Endothelial cell of umbilical vein (primary cell): ENCODE measurements around the gene GOLGA6B.
"Not testable (repeated sequence)": the region's sequence is repeated elsewhere in the genome, so short reads cannot be mapped to it uniquely, and the experiment has no call there.

Source experiments
- EZH2 ChIP-seq: IDR thresholded peaks from 2 replicates; pipeline ENCODE4 v1.6.1; 2012; ENCODE audit warnings: borderline replicate concordance, low read depth, mild to moderate bottlenecking, moderate library complexity, low read length, inconsistent platforms; ENCODE audit not compliant: severe bottlenecking
- MAX ChIP-seq: IDR thresholded peaks from 2 replicates; pipeline ENCODE4 v1.6.1; 2011; ENCODE audit not compliant: insufficient read depth, insufficient read length
- MYC ChIP-seq: IDR thresholded peaks from one replicate; pipeline ENCODE4 v1.6.1; 2011; ENCODE audit warnings: mild to moderate bottlenecking, low read depth, low read length
- POLR2AphosphoS5 ChIP-seq: IDR thresholded peaks from 2 replicates; pipeline ENCODE4 v1.6.1; 2012; ENCODE audit warnings: low read depth, mild to moderate bottlenecking, control low read depth, low read length, moderate library complexity; ENCODE audit not compliant: insufficient read depth
- TF ChIP-seq, protein P1 (sequence below), 2 donors: IDR thresholded peaks; 1 replicate in 1 of 2; 2 replicates in 1 of 2; pipeline ENCODE4 v1.5.1; 2011; ENCODE audit warnings: low read length in 2 of 2, mild to moderate bottlenecking in 2 of 2, moderate library complexity in 2 of 2, control low read depth in 1 of 2, inconsistent platforms in 1 of 2, low read depth in 1 of 2; ENCODE audit not compliant: insufficient read depth in 1 of 2; ENCODE audit errors: extremely low read depth in 1 of 2

- TF ChIP-seq, protein P1, sequence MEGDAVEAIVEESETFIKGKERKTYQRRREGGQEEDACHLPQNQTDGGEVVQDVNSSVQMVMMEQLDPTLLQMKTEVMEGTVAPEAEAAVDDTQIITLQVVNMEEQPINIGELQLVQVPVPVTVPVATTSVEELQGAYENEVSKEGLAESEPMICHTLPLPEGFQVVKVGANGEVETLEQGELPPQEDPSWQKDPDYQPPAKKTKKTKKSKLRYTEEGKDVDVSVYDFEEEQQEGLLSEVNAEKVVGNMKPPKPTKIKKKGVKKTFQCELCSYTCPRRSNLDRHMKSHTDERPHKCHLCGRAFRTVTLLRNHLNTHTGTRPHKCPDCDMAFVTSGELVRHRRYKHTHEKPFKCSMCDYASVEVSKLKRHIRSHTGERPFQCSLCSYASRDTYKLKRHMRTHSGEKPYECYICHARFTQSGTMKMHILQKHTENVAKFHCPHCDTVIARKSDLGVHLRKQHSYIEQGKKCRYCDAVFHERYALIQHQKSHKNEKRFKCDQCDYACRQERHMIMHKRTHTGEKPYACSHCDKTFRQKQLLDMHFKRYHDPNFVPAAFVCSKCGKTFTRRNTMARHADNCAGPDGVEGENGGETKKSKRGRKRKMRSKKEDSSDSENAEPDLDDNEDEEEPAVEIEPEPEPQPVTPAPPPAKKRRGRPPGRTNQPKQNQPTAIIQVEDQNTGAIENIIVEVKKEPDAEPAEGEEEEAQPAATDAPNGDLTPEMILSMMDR (IDR thresholded peaks at IDR 0.05; ENCODE audit: extremely low read depth in 1 of 2, insufficient read depth in 1 of 2, low read depth in 1 of 2, low read length in 2 of 2), result not testable (repeated sequence)
- TF ChIP-seq EZH2, POLR2AphosphoS5, MYC, MAX: not testable (repeated sequence)
These were observed 17.8 kb upstream of the GOLGA6B start for GRCh38 chr15:72636519-72637282.
